GM12878 (cell line): ENCODE results near the gene ZNF644. TPM values are rescaled to one million over a fixed set of nuclear protein-coding genes. Genes with fewer than 3 reads are reported as not detected.
A peak's percentile ranks its signal among the peaks of the same experiment; 100 is the strongest.

Experiments used
- ATAC-seq: fragments of 200-7000 bp; cut with Tn5 transposase; 3 replicates; pipeline ENCODE4 v1.9.1; 2020; ENCODE audit warnings: mild to moderate bottlenecking, moderate library complexity
- BruUV-seq: library from RNA; stranded (reverse); fragments of 400-500 nt; replicated peaks from 2 replicates; lab custom pipeline; 2021; lab: Mats Ljungman, UMichigan
- CTCF ChIA-PET: fragments of 300-600 bp; sonication (Branson Sonifier 250); formaldehyde crosslinking; extraction: SDS; loops from one replicate; lab custom pipeline; 2021; ENCODE audit warnings: inconsistent platforms; lab: Yijun Ruan, JAX
- POLR2A ChIA-PET: fragments of 350-600 bp; formaldehyde crosslinking; extraction: SDS; loops from one replicate; lab custom pipeline; 2021; ENCODE audit warnings: inconsistent platforms; lab: Charles Lee
- RAD21 ChIA-PET: fragments of 300-600 bp; sonication (Branson Sonifier 250); formaldehyde crosslinking; loops from one replicate; lab custom pipeline; 2023; ENCODE audit warnings: antibody characterized with exemption; ENCODE audit not compliant: unreplicated experiment; lab: Charles Lee
- SMC1A ChIA-PET: fragments of 300-600 bp; sonication (Branson Sonifier 250); formaldehyde crosslinking; loops from one replicate; lab custom pipeline; 2023; ENCODE audit not compliant: unreplicated experiment, uncharacterized antibody; lab: Charles Lee
- DNase-seq: peaks from one replicate; pipeline ENCODE4 v3.0.0-alpha.2; 2011; ENCODE audit warnings: low read depth, low spot score
- FAIRE-seq: peaks from 3 replicates; lab custom pipeline; 2011; peaks lifted over from hg19 to GRCh38; lab: Jason Lieb, UNC
- H2AFZ ChIP-seq: 2 replicates; pipeline ENCODE4 v1.6.0; 2011; ENCODE audit warnings: low read depth, low read length, control low read depth; ENCODE audit not compliant: control insufficient read depth
- H3K27ac ChIP-seq: 2 replicates; pipeline ENCODE4 v1.5.1; 2011; ENCODE audit warnings: control low read depth; ENCODE audit not compliant: control insufficient read depth, insufficient read depth
- H3K27me3 ChIP-seq, 2 experiments: replicated peaks in 1 of 2; 2 replicates each; pipeline versions ENCODE4 v1.6.0 to v1.6.1; 2011; ENCODE audit warnings: low read length in 1 of 2; ENCODE audit not compliant: control insufficient read depth in 2 of 2, insufficient read depth in 2 of 2
- H3K36me3 ChIP-seq, 2 experiments: 2 replicates each; pipeline ENCODE4 v1.5.1; 2011; ENCODE audit warnings: low read length in 1 of 2; ENCODE audit not compliant: control insufficient read depth in 2 of 2, insufficient read depth in 2 of 2
- H3K4me1 ChIP-seq: 2 replicates; pipeline ENCODE4 v1.6.1; 2011; ENCODE audit warnings: mild to moderate bottlenecking, low read length, moderate library complexity, mixed read lengths; ENCODE audit not compliant: control insufficient read depth, insufficient read depth
- H3K4me2 ChIP-seq: 2 replicates; pipeline ENCODE4 v1.6.0; 2011; ENCODE audit warnings: control low read depth; ENCODE audit not compliant: control insufficient read depth, insufficient read depth
- H3K4me3 ChIP-seq: fragments of 200-600 bp; sonication (generic); 2 replicates; pipeline ENCODE4 v1.5.1; 2016
- H3K79me2 ChIP-seq: 2 replicates; pipeline ENCODE4 v1.6.0; 2011; ENCODE audit warnings: low read length; ENCODE audit not compliant: control insufficient read depth, insufficient read depth
- H3K9ac ChIP-seq: 2 replicates; pipeline ENCODE4 v1.8.0; 2011; ENCODE audit warnings: low read length, control low read depth, mixed read lengths; ENCODE audit not compliant: control insufficient read depth, insufficient read depth
- H3K9me3 ChIP-seq: replicated peaks from 3 replicates; pipeline ENCODE4 v1.5.1; 2011; ENCODE audit warnings: mild to moderate bottlenecking, low read length; ENCODE audit not compliant: control insufficient read depth, insufficient read depth
- H4K20me1 ChIP-seq: 2 replicates; pipeline ENCODE4 v1.6.0; 2011; ENCODE audit not compliant: control insufficient read depth, insufficient read depth
- BHLHE40 ChIP-seq, 2 experiments: fragments of 450-650 bp in 1 of 2; IDR thresholded peaks; 2 replicates each; pipeline ENCODE4 v1.6.1; 2011 to 2017; ENCODE audit warnings: low read depth in 2 of 2, borderline replicate concordance in 1 of 2, improper control_type of control experiment in 1 of 2, low read length in 1 of 2, mild to moderate bottlenecking in 1 of 2
- MLLT1 ChIP-seq: fragments of 450-650 bp; IDR thresholded peaks from 2 replicates; pipeline ENCODE4 v1.6.1; 2016; ENCODE audit warnings: mild to moderate bottlenecking
- SPI1 ChIP-seq: IDR thresholded peaks from 2 replicates; pipeline ENCODE4 v1.6.1; 2011; ENCODE audit warnings: low read depth, mild to moderate bottlenecking, low read length, moderate library complexity, borderline replicate concordance; ENCODE audit not compliant: insufficient read depth
- ZSCAN29 ChIP-seq: fragments of 450-650 bp; IDR thresholded peaks from 2 replicates; pipeline ENCODE4 v1.6.1; 2017; ENCODE audit warnings: mild to moderate bottlenecking, moderate library complexity
- WGBS: methylation state at CpG from one replicate; pipeline ENCODE4 v1.1.6; 2016; ENCODE audit warnings: low lambda C conversion rate; ENCODE audit not compliant: insufficient replicate concordance, insufficient coverage; ENCODE audit errors: missing lambda C conversion rate; 5-methylcytosine and 5-hydroxymethylcytosine counted together
- in situ Hi-C: fragments of 300-500 bp; cut with MboI; formaldehyde crosslinking; loops from 9 replicates; pipeline ENCODE4 v1.14.3; 2018; ENCODE audit warnings: mixed read lengths
- intact Hi-C: fragments of 100-400 bp; cut with micrococcal nuclease; formaldehyde crosslinking; loops from one replicate; pipeline ENCODE4 v1.14.2; 2022; ENCODE audit not compliant: unreplicated experiment
- polyA plus RNA-seq, 11 experiments: library from polyadenylated mRNA; depleted of rRNA in 4 of 11; unstranded in 6 of 11; stranded (reverse) in 5 of 11; fragments of >200 nt; fragmentation: Nextera tagmentation in 4 of 11; fragmentation: Illumina TruSeq in 1 of 11; extraction: Ambion mirVana in 4 of 11; extraction: Trizol in 1 of 11; gene quantifications; 1 replicate in 1 of 11; 2 replicates in 10 of 11; pipeline versions ENCODE4 v1.2.1 to v1.2.3, GENCODE V29; 2011 to 2016; ENCODE audit warnings: inconsistent platforms in 2 of 11, missing spikeins in 2 of 11, low read depth in 1 of 11
- total RNA-seq, 4 experiments: library from RNA; depleted of rRNA in 3 of 4; stranded (reverse); fragments of >200 nt in 3 of 4; fragmentation: Illumina TruSeq in 1 of 4; extraction: Trizol in 1 of 4; gene quantifications; 2 replicates each; pipeline versions ENCODE4 v1.2.1 to v1.2.3, GENCODE V29; 2013 to 2021

Gene ZNF644
- total and polyA plus RNA-seq, 10 of the 15 experiments (the other 5 are each of a cell fraction or from before 2014, with no cell fraction given) = 17.7 to 55.3 (median 29.5) TPM

- 86% methylated on average over 4 of the region's 4 CpGs for WGBS
- H3K36me3 ChIP-seq = 0 out of 4 replicates have a peak, but pooled peaks cover 0 to 3% of the 10 kb centered on the region in 2 experiments
- H3K4me2 ChIP-seq = 0 out of 2 replicates have a peak overlapping the region, but pooled peaks have one; percentile 21
- TF ChIP-seq BHLHE40 (IDR thresholded peaks at IDR 0.05; ENCODE audit: borderline replicate concordance in 1 of 2, low read depth in 2 of 2, low read length in 1 of 2) (peak in 1 of 2 experiments; percentile 8; a peak in 1 of 4 replicates), ZSCAN29 (no peak), SPI1 (peak; percentile 73; the same call in 1 of the 2 replicates), MLLT1 (0 out of 2 replicates have a peak, but pooled peaks have one; percentile 30)
- peak; percentile 48 for ATAC-seq
- intact Hi-C loops = no loop called here
- no TSS peak for BruUV-seq
- CTCF ChIA-PET = interaction anchor here (0.6 to 3.3 kb wide), 2 partner anchors 150 to 294 kb away, joined by 3 to 16 read pairs; no protein-coding TSS in a partner anchor
- RAD21 ChIA-PET = interaction anchor here (2.4 kb wide), 1 partner anchor 11 kb away, joined by 9 read pairs; no protein-coding TSS in a partner anchor
- no peak overlapping the region for H3K4me3 ChIP-seq
- POLR2A ChIA-PET = interaction anchor here (0.5 kb wide), 2 partner anchors 47 to 933 kb away, joined by 3 read pairs; no protein-coding TSS in a partner anchor
- FAIRE-seq = no peak
- peaks cover 91% of the 10 kb centered on the region for H3K79me2 ChIP-seq
- H3K27ac ChIP-seq = no peak overlapping the region
- DNase-seq = no peak
- no peak overlapping the region for H2AFZ ChIP-seq
- no peak overlapping the region for H3K9ac ChIP-seq
- H3K4me1 ChIP-seq = no peaks in the 10 kb centered on the region
- H4K20me1 ChIP-seq = no peaks in the 10 kb centered on the region
- H3K27me3 ChIP-seq = no peaks in the 10 kb centered on the region
- SMC1A ChIA-PET = interaction anchor here (0.9 to 2.1 kb wide), 3 partner anchors 9 to 109 kb away, joined by 3 to 7 read pairs (median 4); no protein-coding TSS in a partner anchor
- H3K9me3 ChIP-seq = no peaks in the 10 kb centered on the region; the same call in 2 of the 3 replicates
- in situ Hi-C loops = no loop called here
These were observed 6.5 kb downstream of the ZNF644 start for GRCh38 chr1:91015358-91015780.
